Prostate gland (tissue), 2 donors: Measurements from ENCODE around the gene PTPRA.

ENCODE experiments used
- POLR2A ChIP-seq: fragments of 450-650 bp; IDR thresholded peaks from one replicate; pipeline ENCODE4 v1.6.1; 2016; ENCODE audit warnings: antibody characterized with exemption, mild to moderate bottlenecking
- TF ChIP-seq, protein P1 (sequence below), 4 experiments: fragments of 200-600 bp in 2 of 4; fragments of 450-650 bp in 2 of 4; sonication (generic) in 2 of 4; IDR thresholded peaks; 1 replicate in 3 of 4; 2 replicates in 1 of 4; pipeline ENCODE4 v1.5.1; 2016 to 2019; ENCODE audit warnings: antibody characterized with exemption in 4 of 4, mild to moderate bottlenecking in 2 of 4, moderate library complexity in 2 of 4

DNA sequence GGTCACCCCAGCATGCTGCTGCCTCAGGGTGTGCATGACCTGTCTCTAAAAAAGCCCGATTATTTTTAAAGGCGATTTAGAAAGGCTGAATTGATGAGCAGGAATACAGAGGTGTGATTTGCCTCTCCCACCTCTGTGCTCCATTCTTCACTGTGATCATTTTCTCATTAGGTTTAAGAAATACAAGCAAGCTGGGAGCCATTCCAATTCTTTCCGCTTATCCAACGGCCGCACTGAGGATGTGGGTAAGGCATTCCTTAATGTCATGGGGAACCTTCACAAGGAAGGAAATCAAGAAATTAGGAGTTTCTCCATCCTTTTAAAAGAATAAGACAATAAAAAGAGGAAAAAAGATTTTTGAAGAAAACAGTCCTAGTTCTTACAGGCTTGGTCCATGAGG, 114.6 kb downstream of the PTPRA start:
- no peak for TF ChIP-seq POLR2A
- TF ChIP-seq, protein P1, sequence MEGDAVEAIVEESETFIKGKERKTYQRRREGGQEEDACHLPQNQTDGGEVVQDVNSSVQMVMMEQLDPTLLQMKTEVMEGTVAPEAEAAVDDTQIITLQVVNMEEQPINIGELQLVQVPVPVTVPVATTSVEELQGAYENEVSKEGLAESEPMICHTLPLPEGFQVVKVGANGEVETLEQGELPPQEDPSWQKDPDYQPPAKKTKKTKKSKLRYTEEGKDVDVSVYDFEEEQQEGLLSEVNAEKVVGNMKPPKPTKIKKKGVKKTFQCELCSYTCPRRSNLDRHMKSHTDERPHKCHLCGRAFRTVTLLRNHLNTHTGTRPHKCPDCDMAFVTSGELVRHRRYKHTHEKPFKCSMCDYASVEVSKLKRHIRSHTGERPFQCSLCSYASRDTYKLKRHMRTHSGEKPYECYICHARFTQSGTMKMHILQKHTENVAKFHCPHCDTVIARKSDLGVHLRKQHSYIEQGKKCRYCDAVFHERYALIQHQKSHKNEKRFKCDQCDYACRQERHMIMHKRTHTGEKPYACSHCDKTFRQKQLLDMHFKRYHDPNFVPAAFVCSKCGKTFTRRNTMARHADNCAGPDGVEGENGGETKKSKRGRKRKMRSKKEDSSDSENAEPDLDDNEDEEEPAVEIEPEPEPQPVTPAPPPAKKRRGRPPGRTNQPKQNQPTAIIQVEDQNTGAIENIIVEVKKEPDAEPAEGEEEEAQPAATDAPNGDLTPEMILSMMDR (IDR thresholded peaks at IDR 0.05), result no peak
